NCI-H524 treated with DMSO at 0.1 percent for 48 hours (cell line): ENCODE results near the gene LAP3.
"Not testable (repeated sequence)": the region's sequence is repeated elsewhere in the genome, so short reads cannot be mapped to it uniquely, and the experiment has no call there.

ENCODE experiments used
- DNase-seq: peaks from one replicate; lab custom pipeline; 2025; lab: John Stamatoyannopoulos, UW

LAP3 gene

GRCh38 chr4:17562157-17562556 is 14.8 kb upstream of the LAP3 start:
- DNase-seq: no peak

GRCh38 chr4:17565846-17566245 is 11.2 kb upstream of the LAP3 start:
- no peak for DNase-seq

- DNase-seq: no peak
Observed at GRCh38 chr4:17567271-17567670, 9.7 kb upstream of the LAP3 start.

GRCh38 chr4:17574206-17574605 is 2.8 kb upstream of the LAP3 start:
- no peak for DNase-seq

GRCh38 chr4:17575177-17575576 is 1.8 kb upstream of the LAP3 start:
- DNase-seq: not testable (repeated sequence)

- no peak for DNase-seq
Observed at GRCh38 chr4:17577665-17578481, 875 bp downstream of the LAP3 start.

GRCh38 chr4:17578482-17578891 is 1.5 kb downstream of the LAP3 start:
- DNase-seq: no peak

GRCh38 chr4:17580969-17581368 is 4.0 kb downstream of the LAP3 start:
- DNase-seq: no peak

GRCh38 chr4:17583276-17583675 is 6.3 kb downstream of the LAP3 start:
- no peak for DNase-seq

GRCh38 chr4:17583941-17584340 is 6.9 kb downstream of the LAP3 start:
- DNase-seq: no peak

GRCh38 chr4:17584521-17585213 is 7.7 kb downstream of the LAP3 start:
- DNase-seq: no peak

- no peak for DNase-seq
Observed at GRCh38 chr4:17587094-17587822, 10.3 kb downstream of the LAP3 start.

GRCh38 chr4:17589355-17589754 is 12.4 kb downstream of the LAP3 start:
- no peak for DNase-seq

- DNase-seq: no peak
Observed at GRCh38 chr4:17595471-17596005, 18.5 kb downstream of the LAP3 start.

GRCh38 chr4:17597517-17597916 is 20.5 kb downstream of the LAP3 start:
- DNase-seq: no peak

- no peak for DNase-seq
Observed at GRCh38 chr4:17599826-17600225, 22.8 kb downstream of the LAP3 start.

GRCh38 chr4:17605236-17605635 is 28.2 kb downstream of the LAP3 start:
- DNase-seq: no peak

- no peak for DNase-seq
Observed at GRCh38 chr4:17613761-17614415, 36.9 kb downstream of the LAP3 start.

GRCh38 chr4:17614416-17615299 is 37.7 kb downstream of the LAP3 start, which contains the start of gene MED28:
TSS of gene MED28 (plus strand) at chr4:17614641. CDS start at chr4:17614655, 14 bp downstream.
- peak; percentile 57 for DNase-seq

- DNase-seq: no peak
Observed at GRCh38 chr4:17616283-17616682, 39.3 kb downstream of the LAP3 start.

GRCh38 chr4:17618926-17619325 is 41.9 kb downstream of the LAP3 start:
- DNase-seq: no peak
